ENCODE results near the gene SSUH2.

The SSUH2 gene

DNA sequence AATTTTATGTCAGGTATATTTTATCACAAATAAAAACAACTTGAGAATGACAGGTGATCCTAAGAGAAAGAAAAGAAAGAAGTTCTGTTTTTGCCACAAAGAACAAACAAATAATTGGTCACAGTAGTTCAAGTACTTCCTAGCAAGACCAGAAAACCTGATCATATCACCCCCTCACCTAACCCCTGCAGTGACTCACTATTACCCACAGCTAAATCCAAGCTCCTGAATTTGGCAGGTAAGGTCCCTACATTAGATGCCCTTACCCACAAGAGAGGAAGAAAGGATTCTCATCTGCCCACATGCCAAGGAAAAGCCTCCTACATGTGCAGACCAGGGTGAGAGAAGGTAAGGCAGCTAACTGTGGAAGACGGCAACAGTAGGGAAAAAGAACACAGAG is 4.4 kb downstream of the SSUH2 start:
- no peak for DNase-seq (ENCODE audit: low read depth)

DNA sequence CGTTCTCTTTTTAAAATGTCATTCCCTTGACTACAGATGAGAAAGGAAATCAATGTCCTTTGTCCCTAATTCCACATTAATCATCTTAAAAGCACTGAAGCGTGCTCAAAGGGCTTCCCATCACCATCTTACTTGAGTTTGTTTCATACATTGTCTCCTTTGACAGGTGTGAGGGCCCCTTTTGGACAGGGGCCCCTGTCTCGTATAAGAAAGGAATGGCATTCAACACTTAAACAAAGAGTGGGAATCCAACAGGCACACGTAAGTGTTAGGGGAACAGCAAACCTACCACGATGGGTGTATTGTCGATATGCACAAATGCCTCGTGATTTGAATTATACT is 5.0 kb downstream of the SSUH2 start:
- DNase-seq (ENCODE audit: low read depth) = no peak

DNA sequence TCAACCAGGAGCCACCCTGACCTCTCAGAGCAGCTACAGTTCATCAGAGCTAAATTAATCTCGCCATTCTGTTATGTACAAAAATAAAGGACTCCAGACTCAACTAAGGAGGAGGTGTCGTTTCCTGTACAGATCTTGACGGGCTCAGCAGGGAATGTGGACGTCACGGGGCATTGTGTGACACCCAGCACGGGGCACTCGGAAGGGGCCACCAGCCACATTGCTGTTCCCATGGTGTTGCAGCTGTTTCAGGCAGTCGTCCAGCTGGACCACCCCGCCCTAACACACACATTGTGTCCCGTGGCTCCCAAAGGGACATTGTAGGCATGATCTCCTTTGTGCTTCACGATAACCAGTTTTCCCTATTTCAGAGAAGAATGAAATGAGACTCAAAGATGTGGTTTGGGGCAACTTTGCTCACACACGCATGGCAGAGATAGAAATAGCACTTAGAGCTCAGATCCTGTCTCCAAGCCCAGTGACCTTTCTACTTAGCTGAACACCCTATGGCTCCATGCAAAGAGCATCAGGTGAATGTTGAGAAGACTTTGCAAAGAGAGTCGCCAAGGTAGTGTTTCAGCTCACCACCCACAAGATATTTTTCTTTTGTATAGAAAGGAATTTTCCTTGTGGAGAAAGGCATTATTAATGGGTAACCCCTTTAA is 5.5 kb downstream of the SSUH2 start:
- no peak for DNase-seq (ENCODE audit: low read depth)

DNA sequence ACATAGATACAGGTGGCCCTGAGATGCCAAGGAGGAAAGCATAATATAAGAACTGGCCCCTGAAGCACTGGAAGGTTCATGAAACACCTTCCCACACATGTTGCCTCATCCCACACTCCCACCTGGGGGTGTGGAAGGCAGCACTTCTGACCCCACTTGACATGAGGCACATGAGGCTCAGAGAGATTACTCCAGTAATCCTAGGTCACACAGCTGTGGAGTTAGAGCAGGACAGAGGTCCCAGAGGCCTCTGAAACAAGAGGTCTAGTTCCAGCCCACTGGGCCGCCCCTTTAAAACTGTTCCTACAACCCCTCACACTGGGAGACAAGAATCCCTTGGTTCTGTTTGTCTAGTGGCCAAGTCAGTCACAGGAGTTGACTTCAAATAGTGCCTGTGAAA is 7.2 kb downstream of the SSUH2 start:
- DNase-seq (ENCODE audit: low read depth) = no peak

DNA sequence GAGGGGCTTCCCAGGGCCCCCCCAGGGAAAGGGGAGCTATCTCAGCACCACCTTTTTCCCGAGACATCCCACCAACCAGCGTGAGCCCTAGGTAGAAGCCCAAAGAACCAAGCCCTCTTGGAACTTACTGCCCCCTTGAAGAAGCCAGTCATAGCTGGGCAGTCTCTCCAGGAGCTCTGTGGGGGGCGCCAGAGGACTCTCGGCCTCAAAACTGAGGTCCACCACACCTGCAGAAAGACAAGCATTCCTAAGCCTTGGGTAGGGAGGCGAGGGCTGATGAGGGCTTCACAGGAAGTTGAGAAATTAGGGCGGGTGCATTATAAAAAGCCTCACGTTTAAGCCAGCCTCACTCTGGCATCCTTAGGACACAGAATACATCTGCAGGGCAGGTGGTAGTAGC is 9.0 kb downstream of the SSUH2 start:
- no peak for DNase-seq (ENCODE audit: low read depth)

DNA sequence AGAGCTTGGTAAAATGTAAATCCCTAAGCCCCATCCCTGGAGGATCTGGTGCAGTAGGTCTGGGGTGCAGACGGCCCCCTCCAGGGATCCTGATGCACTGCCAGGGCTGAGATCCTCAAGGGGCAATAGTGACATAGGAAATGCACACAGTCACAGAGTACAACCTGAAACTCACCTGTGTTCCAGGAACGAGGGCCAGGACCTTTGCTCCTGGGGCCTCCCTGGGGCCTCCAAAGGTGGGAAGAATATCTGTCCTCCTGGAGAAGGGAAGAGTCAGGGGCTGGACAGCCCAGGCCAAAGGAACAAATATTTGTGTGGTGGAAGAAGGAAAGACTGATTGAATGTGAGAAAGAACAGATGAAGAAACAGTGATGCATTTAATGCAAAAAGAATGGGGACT is 9.5 kb downstream of the SSUH2 start:
- DNase-seq (ENCODE audit: low read depth) = no peak

DNA sequence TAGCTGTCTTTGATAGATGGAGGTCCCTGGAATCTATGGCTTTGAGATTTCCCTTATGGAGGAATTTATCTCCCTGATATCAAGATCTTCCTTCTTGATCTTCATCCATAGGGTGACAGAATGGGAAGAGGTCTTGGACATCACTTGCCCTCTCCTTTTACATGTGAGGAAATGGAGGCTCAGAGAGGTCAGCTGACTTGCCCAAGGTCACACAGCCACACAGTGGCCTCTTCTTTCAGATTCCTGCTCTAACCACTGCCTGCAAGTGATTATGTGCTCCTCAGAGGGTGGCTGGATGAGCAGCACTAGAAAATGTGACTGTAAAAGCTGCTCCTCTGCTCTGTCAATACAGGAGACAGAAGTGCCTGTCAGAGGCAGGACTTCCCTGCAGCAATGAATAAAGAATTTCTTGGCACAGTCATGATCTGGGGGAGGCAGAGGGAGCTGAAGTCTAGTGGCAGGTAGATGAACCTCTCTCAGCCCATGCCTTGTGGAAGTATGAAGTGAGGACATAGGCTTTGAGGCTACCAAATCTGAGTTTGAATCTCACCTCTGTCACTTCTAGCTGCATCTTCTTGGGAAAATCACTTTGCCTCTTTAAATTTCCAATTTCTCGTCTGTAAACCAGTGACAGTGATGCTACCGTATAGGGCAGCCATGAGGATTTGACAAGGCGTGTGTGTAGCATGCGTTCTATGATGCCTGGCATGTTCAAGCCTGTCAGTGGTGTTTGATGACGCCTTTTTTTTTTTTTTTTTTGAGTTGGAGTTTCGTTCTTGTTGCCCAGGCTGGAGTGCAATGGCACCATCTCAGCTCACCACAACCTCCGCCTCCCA is 12.0 kb downstream of the SSUH2 start:
- DNase-seq (ENCODE audit: low read depth) = no peak

DNA sequence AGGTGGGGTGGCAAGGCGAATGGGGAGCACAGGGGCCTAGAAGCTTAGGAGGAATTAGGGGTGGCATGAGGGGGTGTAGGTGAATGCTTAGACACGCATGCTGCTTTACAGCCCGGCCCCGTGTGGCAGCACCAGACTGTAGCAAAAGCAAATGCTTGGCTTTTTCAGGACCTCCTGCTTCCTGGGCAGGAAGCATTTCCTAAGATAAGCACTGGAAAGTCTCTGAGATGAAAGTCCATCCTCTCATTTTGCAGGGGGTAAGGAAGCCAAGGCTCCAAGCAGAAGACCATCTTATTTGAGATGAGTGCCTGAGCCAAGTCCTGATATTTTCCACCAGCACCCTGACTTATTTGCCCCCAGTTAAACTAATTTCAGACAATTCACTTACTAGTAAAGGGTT is 12.9 kb downstream of the SSUH2 start:
- no peak for DNase-seq (ENCODE audit: low read depth)

DNA sequence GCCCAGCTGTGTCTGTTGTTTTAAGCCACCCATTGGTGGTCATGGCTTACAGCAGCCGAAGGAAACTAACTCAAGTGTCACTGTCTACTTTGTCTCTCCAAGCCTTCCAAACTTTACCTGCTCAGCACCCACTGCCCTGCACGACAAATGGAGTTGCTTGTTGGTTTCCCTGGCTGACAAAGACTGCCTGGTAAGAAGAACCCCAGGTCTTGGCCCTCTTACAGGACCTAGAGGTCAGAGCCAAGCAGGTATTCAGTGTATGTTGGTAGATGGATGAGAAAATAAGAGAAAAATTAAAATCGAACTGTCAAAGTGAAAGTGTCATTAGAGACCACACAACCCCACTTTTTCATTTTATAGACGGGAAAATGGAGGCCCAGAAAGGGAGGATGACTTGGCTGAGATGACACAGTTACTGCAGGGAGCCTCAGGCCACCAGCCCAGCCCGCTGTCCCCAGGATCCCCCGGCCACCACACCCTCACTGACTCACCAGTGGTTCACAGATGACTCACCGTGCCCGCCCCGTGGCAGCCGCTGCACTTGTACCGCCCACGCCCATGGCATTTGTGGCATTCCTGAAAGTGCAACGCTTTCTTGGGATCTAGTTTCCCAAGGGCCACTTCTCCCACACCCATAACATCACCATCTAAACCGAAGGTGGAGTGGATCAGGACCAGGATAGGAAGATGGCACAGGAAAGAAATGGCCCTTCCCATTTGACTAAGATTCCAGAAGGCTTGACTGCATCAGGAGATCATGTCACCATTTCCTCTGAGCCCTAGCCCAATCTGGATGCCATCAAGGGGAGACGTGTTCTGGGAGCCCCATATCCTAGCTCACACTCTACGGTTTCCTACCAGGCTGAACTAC is 15.2 kb downstream of the SSUH2 start:
- DNase-seq (ENCODE audit: low read depth) = no peak

DNA sequence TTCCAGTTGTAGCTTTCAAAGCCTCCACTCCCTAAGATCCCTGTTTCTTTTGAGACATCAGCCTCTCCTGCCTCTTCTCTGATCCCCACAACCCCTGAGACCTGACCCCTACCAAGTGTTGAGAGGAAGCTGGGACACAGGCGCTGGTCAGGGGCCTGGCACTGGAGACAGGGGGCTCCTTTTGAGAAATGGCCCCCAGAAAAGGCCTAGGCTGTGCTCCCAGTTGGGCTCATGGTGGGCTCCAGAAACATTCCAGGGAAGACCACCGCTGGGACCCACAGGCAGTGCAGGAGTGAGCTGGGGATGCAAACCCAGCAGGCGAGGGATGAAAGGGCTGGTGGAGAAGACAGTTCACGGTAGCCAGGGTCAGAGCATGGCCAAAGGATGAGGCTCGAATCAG is 16.6 kb downstream of the SSUH2 start:
- DNase-seq (ENCODE audit: low read depth) = no peak

DNA sequence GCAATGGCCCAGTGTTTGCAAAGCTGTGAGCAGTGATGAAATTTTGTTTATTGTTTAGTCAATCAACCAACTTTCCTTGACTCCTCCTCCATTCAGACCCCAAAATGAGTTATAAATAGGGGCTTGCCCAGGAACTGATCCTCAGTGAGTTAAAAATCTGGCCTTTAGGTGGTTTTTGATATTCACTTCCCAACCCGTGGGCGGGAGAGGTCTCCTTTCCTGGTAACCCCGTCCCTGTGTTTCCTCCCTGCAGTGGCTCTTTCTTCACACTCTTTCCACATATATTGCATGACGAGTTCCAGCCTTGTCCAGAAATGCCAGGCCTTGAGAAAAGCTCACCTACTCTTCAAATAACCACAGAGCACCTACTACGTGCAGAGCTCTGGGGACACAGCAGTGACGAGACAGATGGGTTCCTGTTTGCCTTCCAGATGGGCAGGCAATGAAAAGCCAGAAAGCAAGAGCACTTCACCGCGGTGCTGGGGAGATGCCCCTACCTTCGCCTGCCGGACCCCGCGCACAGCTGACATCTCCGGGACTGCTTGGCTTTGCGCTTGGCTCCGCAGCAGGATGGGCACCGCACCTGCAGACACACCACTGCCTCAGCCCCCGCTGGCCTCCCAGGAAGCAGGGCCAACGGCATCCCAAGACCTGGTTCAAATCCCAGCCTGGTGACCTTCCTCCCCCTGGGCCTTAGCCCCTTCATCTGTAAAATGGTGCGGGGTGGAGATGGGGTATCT is 17.2 kb downstream of the SSUH2 start:
- DNase-seq (ENCODE audit: low read depth) = no peak

DNA sequence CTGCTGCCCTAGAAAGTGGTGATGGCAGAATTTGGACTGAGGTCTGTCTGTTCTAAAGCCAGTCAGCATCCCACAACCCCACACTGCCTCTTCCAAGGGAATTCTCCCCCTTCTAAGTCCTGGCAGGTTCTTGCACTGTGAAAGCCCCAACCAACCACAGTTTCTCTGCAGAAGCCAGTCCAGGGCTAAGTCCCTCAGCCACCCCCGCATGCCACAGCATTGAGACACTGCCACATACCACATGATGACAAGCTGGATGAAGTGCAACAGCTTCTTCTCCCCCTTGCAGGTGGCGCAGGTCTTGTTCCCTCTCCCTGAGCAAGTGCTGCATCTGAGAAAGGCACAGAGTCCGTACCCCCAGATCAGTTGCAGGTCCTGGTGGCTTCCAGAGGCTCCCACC is 18.6 kb downstream of the SSUH2 start:
- no peak for DNase-seq (ENCODE audit: low read depth)

DNA sequence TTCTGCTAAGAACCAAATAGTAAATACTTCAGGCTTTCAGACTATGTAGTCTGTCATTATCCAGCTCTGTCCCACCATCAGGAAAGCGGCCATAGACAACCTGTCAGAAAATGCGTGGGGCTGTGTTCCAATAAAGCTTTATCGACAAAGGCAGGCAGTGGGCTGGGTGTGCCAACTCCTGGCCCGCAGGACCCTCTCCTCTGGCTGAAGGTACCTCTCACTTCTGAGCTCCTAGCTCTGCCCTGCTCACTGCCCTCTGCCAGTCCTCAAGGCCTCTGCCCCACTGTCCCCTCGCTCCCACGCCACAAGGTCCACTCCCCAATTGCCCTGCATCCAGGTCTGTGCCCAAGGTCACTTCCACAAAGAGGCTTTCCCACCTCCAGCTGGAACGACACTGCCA is 20.0 kb downstream of the SSUH2 start:
- no peak for DNase-seq (ENCODE audit: low read depth)

DNA sequence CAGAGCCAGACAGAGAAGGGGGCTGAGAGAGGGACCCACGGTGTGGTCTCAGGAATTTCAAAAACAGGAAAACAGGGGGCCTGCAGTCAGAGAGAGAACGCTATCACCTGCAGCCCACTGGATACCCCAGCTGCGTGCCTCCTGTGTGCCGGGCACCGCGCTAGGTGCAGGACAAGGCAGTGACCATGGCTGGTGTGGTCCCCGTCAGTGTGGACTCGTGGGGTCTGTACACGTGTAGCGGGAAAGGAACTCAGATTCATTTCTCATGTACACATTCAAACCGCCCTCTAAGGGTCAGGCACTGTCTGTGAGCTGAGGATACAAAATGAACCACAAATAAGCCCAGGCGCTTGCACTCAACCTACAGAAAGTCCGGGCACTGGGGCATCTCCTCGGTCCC is 20.9 kb downstream of the SSUH2 start:
- no peak for DNase-seq (ENCODE audit: low read depth)

DNA sequence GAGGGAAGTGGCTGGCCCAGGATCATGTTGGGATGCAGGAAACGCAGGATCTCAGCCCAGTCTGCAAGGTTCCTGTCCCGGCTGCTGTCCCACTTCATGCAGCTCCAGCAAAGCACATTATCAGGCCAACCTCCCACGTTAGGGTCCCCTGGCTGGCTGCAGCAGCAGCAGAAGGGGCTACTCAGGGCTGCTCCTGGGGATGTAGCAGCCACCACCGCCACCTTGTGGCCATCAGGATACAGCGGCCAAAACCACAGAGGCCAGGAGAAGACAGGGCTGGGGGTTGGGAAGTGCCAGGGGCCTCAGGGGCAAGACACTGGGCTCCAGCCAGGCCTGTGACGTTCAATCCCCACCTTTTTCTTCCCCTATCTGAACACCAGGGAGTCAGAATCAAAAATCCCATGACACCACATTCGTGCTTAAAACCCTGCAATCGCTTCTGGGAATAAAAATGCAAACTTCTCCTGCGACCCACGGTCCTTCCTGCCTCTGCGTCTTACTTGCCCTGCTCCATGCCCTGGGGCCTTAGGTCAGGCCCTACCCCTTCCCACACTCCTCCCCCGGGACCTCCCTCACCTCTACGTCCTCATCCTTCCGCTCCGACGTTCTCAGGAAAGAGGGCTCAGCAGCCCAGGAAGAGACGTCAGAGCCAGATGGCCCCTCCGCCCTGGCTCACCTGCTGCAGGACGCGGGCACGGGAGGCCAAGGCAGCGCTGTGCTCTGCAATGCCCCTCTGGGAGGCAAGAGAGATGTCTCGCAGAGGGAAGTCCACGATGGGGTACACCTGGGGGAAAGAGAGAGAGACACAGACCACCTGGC is 21.5 kb downstream of the SSUH2 start:
- DNase-seq (ENCODE audit: low read depth) = no peak

DNA sequence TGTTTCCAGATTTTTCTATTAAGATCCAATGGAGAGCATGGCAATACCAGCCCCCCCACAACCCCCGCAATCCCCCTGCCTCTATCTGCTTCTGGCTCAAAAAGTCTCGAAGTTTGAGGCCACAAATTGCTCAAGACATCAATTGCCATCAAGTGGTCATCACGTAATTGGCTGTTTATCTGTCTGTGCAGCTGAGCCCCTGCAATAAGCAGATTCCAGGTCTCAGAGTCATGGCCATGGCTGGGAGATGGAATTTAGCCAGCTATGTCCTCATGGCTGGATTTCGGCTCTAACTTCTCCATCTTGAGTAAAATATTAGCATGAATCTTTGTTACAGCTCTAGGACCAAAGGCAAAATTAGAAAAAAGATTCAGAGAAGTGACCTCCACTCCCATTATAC is 22.7 kb downstream of the SSUH2 start:
- DNase-seq (ENCODE audit: low read depth) = no peak

DNA sequence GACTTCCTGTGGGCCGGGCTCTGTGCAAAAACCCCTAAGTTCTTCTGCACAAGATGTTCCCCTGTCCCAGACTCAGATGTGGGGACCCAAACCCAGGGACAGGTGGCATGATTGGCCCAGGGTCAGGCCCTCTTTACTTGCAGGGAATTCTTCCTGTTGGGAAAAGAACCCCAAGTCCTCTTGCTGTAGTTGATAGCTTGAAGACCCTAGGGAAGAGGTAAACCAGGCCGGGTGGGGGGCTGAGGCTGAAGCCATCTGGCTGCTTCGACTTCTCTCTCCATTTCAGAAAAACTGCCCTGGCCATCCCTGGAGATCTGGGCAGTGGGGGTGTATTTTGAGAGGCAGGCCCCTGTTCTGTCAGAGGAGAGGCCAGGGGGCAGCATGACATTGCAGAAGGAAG is 23.5 kb downstream of the SSUH2 start:
- DNase-seq (ENCODE audit: low read depth) = no peak

DNA sequence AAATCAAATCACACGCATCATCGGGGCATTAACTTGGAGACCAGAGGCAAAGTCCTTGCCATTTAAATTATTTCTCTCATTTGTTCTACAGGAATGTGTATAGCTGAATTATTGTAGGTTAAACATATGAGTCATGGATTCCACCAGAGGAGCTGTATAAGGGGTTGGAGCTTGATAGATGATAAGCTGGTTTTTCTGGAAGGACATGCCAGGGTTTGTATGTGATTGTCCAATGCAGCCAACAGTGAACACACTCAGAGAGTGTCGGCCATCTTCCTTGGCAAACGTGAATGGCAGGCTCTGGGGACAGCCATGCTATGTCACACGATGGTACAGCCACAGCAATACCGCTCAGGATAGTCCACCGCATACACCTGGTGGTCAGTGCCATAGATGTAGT is 25.1 kb downstream of the SSUH2 start:
- no peak for DNase-seq (ENCODE audit: low read depth)

DNA sequence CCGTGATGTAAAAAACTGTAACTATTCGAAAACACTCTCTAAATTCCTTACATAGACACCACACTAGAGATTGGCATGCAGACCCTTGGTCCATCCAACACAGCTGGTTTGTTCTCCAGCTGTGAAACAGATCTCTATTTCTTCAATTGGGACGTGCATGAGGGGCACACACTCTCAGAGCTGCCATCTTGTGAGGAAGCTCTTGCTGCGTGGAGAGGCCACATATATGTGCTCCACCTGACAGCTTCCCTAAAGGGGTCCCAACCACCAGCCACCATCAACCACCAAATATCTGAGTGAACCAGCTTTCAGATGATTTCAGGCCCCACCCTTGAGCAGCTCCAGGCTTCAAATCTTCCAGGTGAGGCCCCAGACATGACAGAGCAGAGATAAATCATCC is 25.6 kb downstream of the SSUH2 start:
- DNase-seq (ENCODE audit: low read depth) = no peak

DNA sequence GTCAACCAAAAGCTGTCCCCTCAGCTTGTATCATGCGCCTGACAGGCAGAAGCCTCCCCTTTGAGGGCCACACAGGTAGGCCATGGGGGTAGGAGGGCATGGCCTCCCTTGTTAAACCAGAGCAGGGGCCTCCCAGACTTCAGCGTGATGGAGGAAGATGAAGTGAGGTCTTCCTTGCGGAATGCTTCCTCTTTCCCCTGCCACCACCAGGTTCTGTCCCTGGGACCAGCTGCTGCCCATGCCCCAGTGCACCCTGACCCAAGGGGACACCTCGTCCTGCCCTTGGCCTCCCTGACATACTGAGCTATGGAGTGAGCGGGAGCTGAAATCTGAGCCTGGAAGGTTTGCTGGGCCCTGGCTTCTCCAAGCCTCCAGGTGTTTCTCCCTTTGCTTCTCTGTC is 26.7 kb downstream of the SSUH2 start:
- no peak for DNase-seq (ENCODE audit: low read depth)

DNA sequence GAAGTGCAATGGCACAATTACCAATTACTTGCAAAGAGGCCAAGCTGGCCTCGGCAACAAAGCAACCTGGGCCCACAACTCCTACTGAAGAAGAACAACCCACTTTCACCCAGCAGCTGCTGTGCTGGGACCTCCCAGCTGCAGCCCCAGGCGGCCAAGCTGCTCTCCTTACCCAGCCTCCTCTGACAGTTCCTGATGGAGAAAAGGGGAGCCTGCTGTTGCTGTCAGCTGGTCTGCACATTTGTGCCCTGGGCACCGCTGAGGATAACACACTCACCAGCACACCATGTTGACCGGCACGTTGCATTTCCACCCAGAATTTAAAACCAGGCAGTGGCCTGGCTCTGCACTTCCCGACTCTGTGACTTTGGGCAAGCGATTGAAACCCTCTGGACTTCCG is 33.6 kb downstream of the SSUH2 start:
- no peak for DNase-seq (ENCODE audit: low read depth)
